ENCODE results near the gene NLN. TPM values are rescaled to one million over a fixed set of nuclear protein-coding genes. Genes with fewer than 3 reads are reported as not detected.
"Not testable (repeated sequence)": the region's sequence is repeated elsewhere in the genome, so short reads cannot be mapped to it uniquely, and the experiment has no call there.

The NLN gene
- total and polyA plus RNA-seq, 2 experiments from 2014 or later, result 16.4 to 24.3 TPM

GRCh38 chr5:65837139-65837538 is 115.1 kb downstream of the NLN start:
- no peak for DNase-seq (ENCODE audit: low spot score)
- no peaks in the 10 kb centered on the region for H3K79me2 ChIP-seq
- H4K20me1 ChIP-seq (ENCODE audit: insufficient read depth, poor library complexity, severe bottlenecking), result no peaks in the 10 kb centered on the region

GRCh38 chr5:65839170-65839569 is 117.2 kb downstream of the NLN start:
- not testable (repeated sequence) for H3K36me3 ChIP-seq (replicated peaks; ENCODE audit: insufficient read depth, low read depth); H3K4me1 ChIP-seq (ENCODE audit: insufficient read depth); H3K4me3 ChIP-seq; H3K27ac ChIP-seq; H4K20me1 ChIP-seq (ENCODE audit: insufficient read depth, poor library complexity, severe bottlenecking); H3K79me2 ChIP-seq; H2AFZ ChIP-seq; H3K9me2 ChIP-seq (replicated peaks; ENCODE audit: insufficient read depth); H3K27me3 ChIP-seq; DNase-seq (ENCODE audit: low spot score); H3K4me2 ChIP-seq; H3K9me3 ChIP-seq (ENCODE audit: low read depth)

More at GRCh38 chr5:65837139-65837538, 115.1 kb downstream of the NLN start:
- no peak overlapping the region for H3K4me2 ChIP-seq
- H2AFZ ChIP-seq, result no peak overlapping the region
- H3K4me3 ChIP-seq, result no peak overlapping the region
- H3K4me1 ChIP-seq (ENCODE audit: insufficient read depth), result no peaks in the 10 kb centered on the region
- no peaks in the 10 kb centered on the region for H3K9me3 ChIP-seq (ENCODE audit: low read depth)
- H3K36me3 ChIP-seq (replicated peaks; ENCODE audit: insufficient read depth, low read depth), result no peaks in the 10 kb centered on the region
- no peak overlapping the region for H3K27ac ChIP-seq
- H3K9me2 ChIP-seq (replicated peaks; ENCODE audit: insufficient read depth), result no peaks in the 10 kb centered on the region
- TF ChIP-seq CTCF (IDR thresholded peaks at IDR 0.05; ENCODE audit: poor library complexity) (no peak), EZH2phosphoT487 (IDR thresholded peaks at IDR 0.05; ENCODE audit: low read depth, severe bottlenecking, unreplicated experiment) (no peak), EZH2 (IDR thresholded peaks at IDR 0.05; ENCODE audit: borderline replicate concordance) (no peak)
- no peaks in the 10 kb centered on the region for H3K27me3 ChIP-seq

GRCh38 chr5:65840071-65840470 is 118.1 kb downstream of the NLN start:
- H2AFZ ChIP-seq, result no peak overlapping the region
- no peaks in the 10 kb centered on the region for H3K9me3 ChIP-seq (ENCODE audit: low read depth)
- 56% methylated on average over 3 of the region's 3 CpGs for WGBS (ENCODE audit: low lambda C conversion rate, missing lambda C conversion rate)

GRCh38 chr5:65844763-65845162 is 122.8 kb downstream of the NLN start:
- not testable (repeated sequence) for H3K79me2 ChIP-seq; H3K9me2 ChIP-seq (replicated peaks; ENCODE audit: insufficient read depth); H3K27me3 ChIP-seq; H3K4me2 ChIP-seq; DNase-seq (ENCODE audit: low spot score); H4K20me1 ChIP-seq (ENCODE audit: insufficient read depth, poor library complexity, severe bottlenecking); H3K4me3 ChIP-seq; H2AFZ ChIP-seq; H3K36me3 ChIP-seq (replicated peaks; ENCODE audit: insufficient read depth, low read depth); H3K4me1 ChIP-seq (ENCODE audit: insufficient read depth); H3K9me3 ChIP-seq (ENCODE audit: low read depth); H3K27ac ChIP-seq
- WGBS (ENCODE audit: low lambda C conversion rate, missing lambda C conversion rate), result 94% methylated on average over 4 of the region's 4 CpGs

More at GRCh38 chr5:65840071-65840470, 118.1 kb downstream of the NLN start:
- TF ChIP-seq EZH2 (IDR thresholded peaks at IDR 0.05; ENCODE audit: borderline replicate concordance) (no peak), CTCF (IDR thresholded peaks at IDR 0.05; ENCODE audit: poor library complexity) (no peak), EZH2phosphoT487 (IDR thresholded peaks at IDR 0.05; ENCODE audit: low read depth, severe bottlenecking, unreplicated experiment) (no peak)
- Histone ChIP-seq H3K4me2 (no peak overlapping the region), H4K20me1 (ENCODE audit: insufficient read depth, poor library complexity, severe bottlenecking) (no peaks in the 10 kb centered on the region), H3K27ac (no peak overlapping the region), H3K4me1 (ENCODE audit: insufficient read depth) (no peaks in the 10 kb centered on the region), H3K9me2 (replicated peaks; ENCODE audit: insufficient read depth) (no peaks in the 10 kb centered on the region), H3K79me2 (no peaks in the 10 kb centered on the region), H3K4me3 (no peak overlapping the region), H3K27me3 (no peaks in the 10 kb centered on the region), H3K36me3 (replicated peaks; ENCODE audit: insufficient read depth, low read depth) (no peaks in the 10 kb centered on the region)
- DNase-seq (ENCODE audit: low spot score), result no peak

GRCh38 chr5:65846101-65846500 is 124.1 kb downstream of the NLN start:
- WGBS (ENCODE audit: low lambda C conversion rate, missing lambda C conversion rate), result 67% methylated on average over 1 of the region's 1 CpG
- Histone ChIP-seq H3K4me3 (no peak overlapping the region), H3K27me3 (no peaks in the 10 kb centered on the region), H3K4me2 (no peak overlapping the region), H3K9me3 (ENCODE audit: low read depth) (no peaks in the 10 kb centered on the region), H3K79me2 (no peaks in the 10 kb centered on the region), H4K20me1 (ENCODE audit: insufficient read depth, poor library complexity, severe bottlenecking) (no peaks in the 10 kb centered on the region), H3K4me1 (ENCODE audit: insufficient read depth) (no peaks in the 10 kb centered on the region), H3K36me3 (replicated peaks; ENCODE audit: insufficient read depth, low read depth) (no peaks in the 10 kb centered on the region), H3K9me2 (replicated peaks; ENCODE audit: insufficient read depth) (no peaks in the 10 kb centered on the region), H2AFZ (no peak overlapping the region), H3K27ac (no peak overlapping the region)
- TF ChIP-seq EZH2 (IDR thresholded peaks at IDR 0.05; ENCODE audit: borderline replicate concordance), result no peak
- TF ChIP-seq EZH2phosphoT487 (IDR thresholded peaks at IDR 0.05; ENCODE audit: low read depth, severe bottlenecking, unreplicated experiment), result no peak
- TF ChIP-seq CTCF (IDR thresholded peaks at IDR 0.05; ENCODE audit: poor library complexity), result no peak
- DNase-seq (ENCODE audit: low spot score), result no peak

- H3K4me2 ChIP-seq; H4K20me1 ChIP-seq (ENCODE audit: insufficient read depth, poor library complexity, severe bottlenecking); H3K36me3 ChIP-seq (replicated peaks; ENCODE audit: insufficient read depth, low read depth); H3K27me3 ChIP-seq; H2AFZ ChIP-seq; H3K79me2 ChIP-seq; H3K27ac ChIP-seq; H3K4me1 ChIP-seq (ENCODE audit: insufficient read depth); H3K9me3 ChIP-seq (ENCODE audit: low read depth); H3K4me3 ChIP-seq; DNase-seq (ENCODE audit: low spot score); H3K9me2 ChIP-seq (replicated peaks; ENCODE audit: insufficient read depth): not testable (repeated sequence)
- 91% methylated on average over 5 of the region's 5 CpGs for WGBS (ENCODE audit: low lambda C conversion rate, missing lambda C conversion rate)
These were observed 125.0 kb downstream of the NLN start for GRCh38 chr5:65847019-65847418.

All from hepatocyte (in vitro differentiated cells).